WTC11 (cell line): ENCODE results near the gene ASB3. TPM values are rescaled to one million over a fixed set of nuclear protein-coding genes. Genes with fewer than 3 reads are reported as not detected.

Experiments
- ATAC-seq: fragments of 200-7000 bp; cut with Tn5 transposase; 2 replicates; pipeline ENCODE4 v1.10.0; 2021; ENCODE audit warnings: mild to moderate bottlenecking, moderate library complexity
- CTCF ChIA-PET: fragments of 300-600 bp; sonication (Branson Sonifier 250); formaldehyde crosslinking; loops from one replicate; lab custom pipeline; 2021; ENCODE audit warnings: antibody characterized with exemption; lab: Charles Lee
- POLR2A ChIA-PET: fragments of 350-600 bp; sonication (Branson Sonifier 250); formaldehyde crosslinking; loops from one replicate; lab custom pipeline; 2021; ENCODE audit warnings: antibody characterized with exemption; lab: Charles Lee
- DNase-seq: peaks from one replicate; pipeline ENCODE4 v3.0.0; 2021; ENCODE audit warnings: low spot score
- H3K27ac Mint-ChIP-seq: 2 replicates; pipeline ENCODE4 v1.8.0; 2021; ENCODE audit warnings: mixed read lengths
- H3K27me3 Mint-ChIP-seq: 2 replicates; pipeline ENCODE4 v1.8.0; 2021; ENCODE audit warnings: low read depth, mild to moderate bottlenecking, moderate library complexity, mixed read lengths
- H3K36me3 Mint-ChIP-seq: 2 replicates; pipeline ENCODE4 v1.8.0; 2021; ENCODE audit warnings: mixed read lengths
- H3K4me1 Mint-ChIP-seq: 2 replicates; pipeline ENCODE4 v1.8.0; 2022; ENCODE audit warnings: mixed read lengths
- H3K4me3 Mint-ChIP-seq: 2 replicates; pipeline ENCODE4 v1.8.0; 2021; ENCODE audit warnings: mild to moderate bottlenecking, moderate library complexity, mixed read lengths
- H3K9me3 Mint-ChIP-seq: 2 replicates; pipeline ENCODE4 v1.8.0; 2021; ENCODE audit warnings: mixed read lengths
- CDX4 ChIP-seq: fragments of 250-450 bp; sonication (Bioruptor Pico); IDR thresholded peaks from 2 replicates; pipeline ENCODE4 v1.9.0; 2021; ENCODE audit warnings: moderate library complexity, mild to moderate bottlenecking, inconsistent platforms, borderline replicate concordance
- CREB1 ChIP-seq: sonication (generic); formaldehyde crosslinking; IDR thresholded peaks from 2 replicates; pipeline ENCODE4 v1.8.0; 2023; ENCODE audit warnings: mild to moderate bottlenecking, missing genetic modification reagents
- E2F5 ChIP-seq: sonication (generic); formaldehyde crosslinking; IDR thresholded peaks from 2 replicates; pipeline ENCODE4 v1.8.1; 2022; ENCODE audit warnings: mild to moderate bottlenecking, moderate library complexity, missing genetic modification reagents
- ESRRA ChIP-seq: sonication (generic); formaldehyde crosslinking; IDR thresholded peaks from 2 replicates; pipeline ENCODE4 v1.8.1; 2022; ENCODE audit warnings: mild to moderate bottlenecking, missing genetic modification reagents, borderline replicate concordance
- FOXJ3 ChIP-seq: sonication (generic); formaldehyde crosslinking; IDR thresholded peaks from 2 replicates; pipeline ENCODE4 v1.9.0; 2021; ENCODE audit warnings: missing genetic modification reagents, mild to moderate bottlenecking, borderline replicate concordance
- FOXP1 ChIP-seq: sonication (generic); formaldehyde crosslinking; IDR thresholded peaks from 2 replicates; pipeline ENCODE4 v1.8.0; 2022; ENCODE audit warnings: missing genetic modification reagents, mild to moderate bottlenecking, moderate library complexity, borderline replicate concordance
- GTF2I ChIP-seq: fragments of 250-450 bp; sonication (Bioruptor Pico); conservative IDR thresholded peaks from 2 replicates; pipeline ENCODE4 v1.4.0; 2021; ENCODE audit warnings: mild to moderate bottlenecking
- HMGA2 ChIP-seq: fragments of 250-450 bp; sonication (Bioruptor Pico); IDR thresholded peaks from 2 replicates; pipeline ENCODE4 v1.4.0; 2021; ENCODE audit warnings: mild to moderate bottlenecking, moderate library complexity
- HMGXB4 ChIP-seq: sonication (generic); formaldehyde crosslinking; IDR thresholded peaks from 2 replicates; pipeline ENCODE4 v1.8.1; 2023; ENCODE audit warnings: mild to moderate bottlenecking, moderate library complexity, missing genetic modification reagents
- JAZF1 ChIP-seq: fragments of 250-450 bp; sonication (Bioruptor Pico); IDR thresholded peaks from 2 replicates; pipeline ENCODE4 v1.9.0; 2021; ENCODE audit warnings: moderate library complexity, mild to moderate bottlenecking, inconsistent platforms
- JUN ChIP-seq: sonication (generic); formaldehyde crosslinking; IDR thresholded peaks from 2 replicates; pipeline ENCODE4 v1.8.0; 2023; ENCODE audit warnings: mild to moderate bottlenecking, missing genetic modification reagents
- KAT7 ChIP-seq: sonication (generic); formaldehyde crosslinking; IDR thresholded peaks from 2 replicates; pipeline ENCODE4 v1.8.1; 2023; ENCODE audit warnings: missing genetic modification reagents, mild to moderate bottlenecking, borderline replicate concordance
- NR2C2 ChIP-seq: sonication (generic); formaldehyde crosslinking; IDR thresholded peaks from 2 replicates; pipeline ENCODE4 v1.8.0; 2022; ENCODE audit warnings: mild to moderate bottlenecking, missing genetic modification reagents
- OVOL2 ChIP-seq: fragments of 250-450 bp; sonication (Bioruptor Pico); IDR thresholded peaks from 2 replicates; pipeline ENCODE4 v1.9.0; 2021; ENCODE audit warnings: mild to moderate bottlenecking, borderline replicate concordance
- PRRX2 ChIP-seq: fragments of 250-450 bp; sonication (Bioruptor Pico); IDR thresholded peaks from 2 replicates; pipeline ENCODE4 v1.8.0; 2021; ENCODE audit warnings: mild to moderate bottlenecking
- RELA ChIP-seq: sonication (generic); formaldehyde crosslinking; IDR thresholded peaks from 2 replicates; pipeline ENCODE4 v1.8.1; 2022; ENCODE audit warnings: missing genetic modification reagents, mild to moderate bottlenecking, borderline replicate concordance
- SMAD3 ChIP-seq: sonication (generic); formaldehyde crosslinking; IDR thresholded peaks from 2 replicates; pipeline ENCODE4 v1.8.0; 2022; ENCODE audit warnings: missing genetic modification reagents, mild to moderate bottlenecking, borderline replicate concordance
- TP53 ChIP-seq: sonication (generic); formaldehyde crosslinking; IDR thresholded peaks from 2 replicates; pipeline ENCODE4 v1.8.1; 2023; ENCODE audit warnings: mild to moderate bottlenecking, missing genetic modification reagents
- USF1 ChIP-seq: sonication (generic); formaldehyde crosslinking; IDR thresholded peaks from 2 replicates; pipeline ENCODE4 v1.8.0; 2022; ENCODE audit warnings: mild to moderate bottlenecking, missing genetic modification reagents
- USF2 ChIP-seq: sonication (generic); formaldehyde crosslinking; IDR thresholded peaks from 2 replicates; pipeline ENCODE4 v1.8.1; 2023; ENCODE audit warnings: mild to moderate bottlenecking, missing genetic modification reagents, moderate library complexity
- ZNF138 ChIP-seq: sonication (generic); formaldehyde crosslinking; conservative IDR thresholded peaks from 2 replicates; pipeline ENCODE4 v1.8.1; 2022; ENCODE audit warnings: mild to moderate bottlenecking, moderate library complexity, missing genetic modification reagents
- ZNF263 ChIP-seq: sonication (generic); formaldehyde crosslinking; IDR thresholded peaks from 2 replicates; pipeline ENCODE4 v1.8.1; 2022; ENCODE audit warnings: low read depth, mild to moderate bottlenecking, moderate library complexity, missing genetic modification reagents
- ZNF281 ChIP-seq: sonication (generic); formaldehyde crosslinking; IDR thresholded peaks from 2 replicates; pipeline ENCODE4 v1.8.0; 2023; ENCODE audit warnings: mild to moderate bottlenecking, missing genetic modification reagents
- ZNF532 ChIP-seq: fragments of 250-450 bp; sonication (Bioruptor Pico); IDR thresholded peaks from 2 replicates; pipeline ENCODE4 v1.9.0; 2021; ENCODE audit warnings: mild to moderate bottlenecking, borderline replicate concordance
- ZSCAN18 ChIP-seq: fragments of 250-450 bp; sonication (Bioruptor Pico); IDR thresholded peaks from 2 replicates; pipeline ENCODE4 v2.1.2; 2022; ENCODE audit warnings: mild to moderate bottlenecking, moderate library complexity
- total RNA-seq: library from RNA; stranded (reverse); gene quantifications from 3 replicates; pipeline ENCODE4 v1.2.3, GENCODE V29; 2021

ASB3 gene
- total RNA-seq, 1 experiment from 2014 or later: 30.2 TPM

- no peak for TF ChIP-seq USF2 (CRISPR knock-in tag)
- TF ChIP-seq FOXJ3 (CRISPR knock-in tag): no peak
- TF ChIP-seq GTF2I (CRISPR knock-in tag): no peak
- TF ChIP-seq ZNF138: no peak
- TF ChIP-seq JUN (CRISPR knock-in tag): no peak
- no peak for TF ChIP-seq ZSCAN18
- no peak for TF ChIP-seq USF1 (CRISPR knock-in tag)
Measured at GRCh38 chr2:53635694-53636093, 151.1 kb downstream of the ASB3 start (continued).

GRCh38 chr2:53633441-53633840, 153.3 kb downstream of the ASB3 start:
- Mint-ChIP-seq H3K27me3 (no peaks in the 10 kb centered on the region), H3K4me3 (no peak overlapping the region), H3K36me3 (no peaks in the 10 kb centered on the region), H3K9me3 (no peaks in the 10 kb centered on the region), H3K27ac (no peak overlapping the region), H3K4me1 (peaks cover 5% of the 10 kb centered on the region; the same call in 1 of the 2 replicates)
- POLR2A ChIA-PET: no interaction called here
- no peak for DNase-seq
- ATAC-seq: no peak
- CTCF ChIA-PET: no interaction called here
- TF ChIP-seq OVOL2 (CRISPR knock-in tag) (no peak), JAZF1 (CRISPR knock-in tag) (no peak), SMAD3 (CRISPR knock-in tag) (no peak), HMGA2 (no peak), TP53 (CRISPR knock-in tag) (no peak), FOXP1 (no peak), ZNF532 (CRISPR knock-in tag) (no peak), PRRX2 (CRISPR knock-in tag) (no peak), HMGXB4 (CRISPR knock-in tag) (no peak), ZNF281 (no peak), CREB1 (CRISPR knock-in tag) (no peak), E2F5 (CRISPR knock-in tag) (no peak), KAT7 (CRISPR knock-in tag) (no peak), RELA (CRISPR knock-in tag) (no peak), ZNF263 (CRISPR knock-in tag) (no peak), CDX4 (CRISPR knock-in tag) (no peak), NR2C2 (no peak), ESRRA (CRISPR knock-in tag) (no peak)
